Liver (tissue), 3 donors: Measurements from ENCODE around the gene UCK2.

Experiments
- CTCF ChIP-seq: fragments of 150-350 bp; IDR thresholded peaks from 2 replicates; pipeline ENCODE4 v1.5.1; 2017; ENCODE audit warnings: improper control_type of control experiment, low read depth, low read length; ENCODE audit not compliant: missing input control
- REST ChIP-seq: IDR thresholded peaks from 2 replicates; pipeline ENCODE4 v1.6.1; 2016; ENCODE audit warnings: antibody characterized with exemption, mild to moderate bottlenecking
- TAF1 ChIP-seq: conservative IDR thresholded peaks from 2 replicates; pipeline ENCODE4 v1.6.1; 2016; ENCODE audit warnings: antibody characterized with exemption, mild to moderate bottlenecking
- YY1 ChIP-seq: IDR thresholded peaks from 2 replicates; pipeline ENCODE4 v1.6.1; 2016; ENCODE audit warnings: antibody characterized with exemption, mild to moderate bottlenecking
- ZBTB33 ChIP-seq: IDR thresholded peaks from 2 replicates; pipeline ENCODE4 v1.6.1; 2016; ENCODE audit warnings: antibody characterized with exemption
- donor health status: healthy.
- donor health status: healthy.

- TF ChIP-seq CTCF (no peak), ZBTB33 (no peak), YY1 (no peak), TAF1 (no peak), REST (no peak)
Observed at GRCh38 chr1:165858967-165859845, 31.8 kb downstream of the UCK2 start.
